ENCODE results near the gene FAM120B.

Gene FAM120B

DNA sequence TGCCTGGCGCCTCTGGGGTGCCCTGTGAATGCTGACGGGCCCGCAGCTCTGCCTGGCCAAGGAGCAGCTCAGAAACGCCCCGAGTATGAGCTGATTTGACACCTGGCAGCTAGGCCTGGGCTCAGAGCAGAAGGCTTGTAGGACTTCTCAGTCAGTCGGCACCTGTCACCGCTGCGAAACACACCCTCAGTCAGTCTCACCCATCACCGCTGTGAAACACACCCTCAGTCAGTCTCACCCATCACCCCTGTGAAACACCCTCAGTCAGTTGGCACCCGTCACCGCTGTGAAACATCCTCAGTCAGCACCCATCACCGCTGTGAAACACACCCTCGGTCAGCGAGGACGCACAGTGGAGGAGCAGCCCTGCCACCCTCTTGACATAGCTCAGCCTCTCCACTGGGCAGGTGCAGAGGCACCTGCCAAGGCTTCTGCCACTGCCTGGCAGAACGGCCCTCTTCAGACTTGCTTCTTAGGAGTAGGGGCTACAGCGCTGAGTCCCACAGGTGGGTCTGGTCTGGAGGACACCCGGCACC is 137.6 kb downstream of the FAM120B start:
- Histone ChIP-seq H3K9me3 (replicated peaks in 1 of 11) (no peaks in the 10 kb centered on the region), H3K4me3 (no peak overlapping the region), H3K9ac (no peak overlapping the region), H3K36me3 (no peaks in the 10 kb centered on the region), H3K4me1 (peaks cover 0 to 6% (median 3%) of the 10 kb centered on the region in 10 experiments; a peak in 9 of 20 replicates), H3K4me2 (no peak overlapping the region), H3K27ac (no peak overlapping the region), H4K20me1 (0 out of 22 replicates have a peak, but pooled peaks cover 0 to 14% (median 0%) of the 10 kb centered on the region in 11 experiments), H3K27me3 (no peaks in the 10 kb centered on the region)
- no peak for TF ChIP-seq Cebpa-rat (IDR thresholded peaks at IDR 0.05)

DNA sequence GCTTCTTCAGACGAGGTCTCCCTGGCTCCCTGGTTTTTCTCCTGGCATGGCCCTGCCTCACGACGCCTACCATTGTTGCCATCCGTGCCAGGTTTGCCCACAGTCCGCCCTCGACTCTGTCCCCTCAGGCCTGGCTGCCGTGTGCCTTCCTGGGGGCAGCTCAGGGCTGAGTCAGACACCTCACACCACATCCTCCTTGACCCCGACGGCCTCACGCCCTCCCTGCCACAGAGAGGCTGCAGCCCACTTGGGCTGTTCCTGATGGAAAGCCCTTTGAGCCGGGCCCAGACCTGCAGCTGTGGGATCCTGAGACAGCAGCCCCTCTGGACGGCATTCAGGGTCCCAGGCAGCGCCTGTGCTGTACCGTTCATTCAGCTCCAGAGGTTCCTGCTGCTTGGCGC is 138.3 kb downstream of the FAM120B start:
- Histone ChIP-seq H3K27me3 (no peaks in the 10 kb centered on the region), H3K9ac (no peak overlapping the region), H3K4me3 (no peak overlapping the region), H3K4me1 (peaks cover 0 to 6% (median under 1%) of the 10 kb centered on the region in 10 experiments; a peak in 6 of 20 replicates), H4K20me1 (0 out of 22 replicates have a peak, but pooled peaks cover 0 to 14% (median 0%) of the 10 kb centered on the region in 11 experiments), H3K27ac (no peak overlapping the region), H3K4me2 (no peak overlapping the region), H3K9me3 (replicated peaks in 1 of 11) (no peaks in the 10 kb centered on the region), H3K36me3 (no peaks in the 10 kb centered on the region)
- TF ChIP-seq Cebpa-rat (IDR thresholded peaks at IDR 0.05): no peak

DNA sequence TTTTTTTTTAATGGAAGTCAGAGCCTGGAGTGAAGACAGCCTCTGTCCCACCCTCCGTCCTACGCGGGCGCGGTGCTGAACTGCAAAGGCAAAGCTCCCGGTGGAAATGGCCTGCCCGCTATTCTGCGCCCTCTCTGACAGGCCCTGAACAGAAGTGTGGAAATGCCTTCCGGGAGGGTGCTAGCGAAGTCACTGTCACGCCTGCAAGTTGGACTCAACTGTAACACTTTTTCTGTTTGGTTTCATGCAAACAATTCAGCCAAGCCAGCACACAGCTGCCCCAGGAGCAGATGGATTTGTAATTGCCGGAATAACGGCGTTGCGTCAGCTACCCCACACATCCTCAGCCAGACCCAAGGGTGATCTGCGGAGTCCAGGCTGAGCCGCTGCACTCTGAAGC is 138.9 kb downstream of the FAM120B start:
- Histone ChIP-seq H3K36me3 (no peaks in the 10 kb centered on the region), H3K9ac (no peak overlapping the region), H3K27me3 (no peaks in the 10 kb centered on the region), H3K4me3 (no peak overlapping the region), H4K20me1 (0 out of 22 replicates have a peak, but pooled peaks cover 0 to 14% (median 0%) of the 10 kb centered on the region in 11 experiments), H3K4me2 (no peak overlapping the region), H3K4me1 (peaks cover 0 to 8% (median 7%) of the 10 kb centered on the region in 10 experiments; a peak in 8 of 20 replicates), H3K27ac (no peak overlapping the region), H3K9me3 (replicated peaks in 1 of 11) (no peaks in the 10 kb centered on the region)
- TF ChIP-seq Cebpa-rat (IDR thresholded peaks at IDR 0.05): no peak

DNA sequence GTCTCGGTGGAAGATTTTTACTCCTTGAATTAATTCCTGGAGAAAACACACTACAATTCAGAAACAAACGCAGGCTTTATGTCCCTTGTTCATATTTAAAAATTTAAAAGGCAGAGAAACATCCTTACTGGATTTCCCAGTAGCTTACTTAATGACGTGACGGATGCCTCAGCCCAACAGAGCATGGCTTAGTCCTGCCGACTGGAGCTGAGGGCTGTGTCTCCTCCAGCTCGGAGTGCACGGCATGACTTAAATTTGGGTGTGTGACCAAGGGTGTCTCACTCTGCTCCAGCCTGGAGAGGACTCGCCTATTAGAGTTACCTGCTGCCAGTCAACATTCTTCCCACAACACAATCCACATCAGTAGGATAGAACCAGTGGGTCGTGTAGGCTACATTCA is 139.4 kb downstream of the FAM120B start:
- Histone ChIP-seq H3K9ac (no peak overlapping the region), H3K27ac (no peak overlapping the region), H3K4me1 (peaks cover 0 to 8% (median 7%) of the 10 kb centered on the region in 10 experiments; a peak in 8 of 20 replicates), H3K9me3 (replicated peaks in 1 of 11) (no peaks in the 10 kb centered on the region), H3K4me3 (no peak overlapping the region), H3K4me2 (no peak overlapping the region), H3K27me3 (no peaks in the 10 kb centered on the region), H3K36me3 (no peaks in the 10 kb centered on the region), H4K20me1 (0 out of 22 replicates have a peak, but pooled peaks cover 0 to 14% (median 0%) of the 10 kb centered on the region in 11 experiments)
- TF ChIP-seq Cebpa-rat (IDR thresholded peaks at IDR 0.05): no peak

DNA sequence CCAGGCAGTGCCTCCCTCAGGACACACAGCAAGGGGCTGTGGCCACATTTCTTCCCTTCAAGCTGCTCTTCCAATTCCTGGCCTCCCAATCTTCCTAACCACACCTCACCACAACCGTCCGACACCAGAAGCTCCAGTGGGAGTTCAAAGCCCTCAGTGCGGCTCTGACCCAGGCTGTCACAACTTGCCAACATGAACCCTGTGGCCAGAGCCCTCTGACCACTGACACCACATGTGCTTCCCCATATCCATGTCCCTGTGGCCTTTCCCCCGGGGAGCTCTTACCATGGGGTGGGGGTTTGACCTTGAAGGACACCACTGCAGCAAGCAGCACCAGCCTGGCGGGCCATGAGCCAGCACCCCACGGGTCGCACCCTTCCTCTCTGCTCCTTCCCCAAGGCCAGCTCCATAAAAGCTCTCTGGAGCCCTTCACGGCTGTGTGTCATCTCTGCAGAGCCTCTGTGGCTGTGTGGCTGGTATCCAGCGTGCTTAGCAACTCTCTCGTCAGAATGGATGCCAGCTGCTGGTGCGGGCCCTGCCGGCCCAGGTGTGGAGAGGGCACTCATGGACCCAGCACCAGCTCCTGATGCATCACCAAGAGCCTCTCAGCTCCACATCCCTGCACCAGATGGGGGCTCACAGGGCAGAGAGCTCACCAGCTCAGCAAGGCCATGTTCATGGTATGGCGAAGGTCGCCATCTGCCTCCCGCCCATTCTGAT is 140.4 kb downstream of the FAM120B start:
- no peak overlapping the region for H3K9ac ChIP-seq
- H3K36me3 ChIP-seq: no peaks in the 10 kb centered on the region
- no peak overlapping the region for H3K4me3 ChIP-seq
- no peak overlapping the region for H3K4me2 ChIP-seq
- no peaks in the 10 kb centered on the region for H3K27me3 ChIP-seq
- peaks cover 0 to 8% (median 7%) of the 10 kb centered on the region in 10 experiments; a peak in 8 of 20 replicates for H3K4me1 ChIP-seq
- H3K9me3 ChIP-seq (replicated peaks in 1 of 11): no peaks in the 10 kb centered on the region
- H3K27ac ChIP-seq: no peak overlapping the region
- 0 out of 22 replicates have a peak, but pooled peaks cover 0 to 14% (median 0%) of the 10 kb centered on the region in 11 experiments for H4K20me1 ChIP-seq
- TF ChIP-seq Cebpa-rat (IDR thresholded peaks at IDR 0.05): no peak

- no peak overlapping the region for H3K9ac ChIP-seq
- H3K27me3 ChIP-seq: no peaks in the 10 kb centered on the region
- peaks cover 0 to 14% (median 0%) of the 10 kb centered on the region in 11 experiments; a peak in 1 of 22 replicates for H4K20me1 ChIP-seq
- peaks cover 0 to 8% (median 7%) of the 10 kb centered on the region in 10 experiments; a peak in 8 of 20 replicates for H3K4me1 ChIP-seq
- no peak for TF ChIP-seq Cebpa-rat (IDR thresholded peaks at IDR 0.05)
- no peaks in the 10 kb centered on the region for H3K36me3 ChIP-seq
- H3K4me3 ChIP-seq: no peak overlapping the region
- H3K27ac ChIP-seq: no peak overlapping the region
- no peak overlapping the region for H3K4me2 ChIP-seq
- no peaks in the 10 kb centered on the region for H3K9me3 ChIP-seq (replicated peaks in 1 of 11)
Measured at GRCh38 chr6:170447561-170447930, 141.0 kb downstream of the FAM120B start.

DNA sequence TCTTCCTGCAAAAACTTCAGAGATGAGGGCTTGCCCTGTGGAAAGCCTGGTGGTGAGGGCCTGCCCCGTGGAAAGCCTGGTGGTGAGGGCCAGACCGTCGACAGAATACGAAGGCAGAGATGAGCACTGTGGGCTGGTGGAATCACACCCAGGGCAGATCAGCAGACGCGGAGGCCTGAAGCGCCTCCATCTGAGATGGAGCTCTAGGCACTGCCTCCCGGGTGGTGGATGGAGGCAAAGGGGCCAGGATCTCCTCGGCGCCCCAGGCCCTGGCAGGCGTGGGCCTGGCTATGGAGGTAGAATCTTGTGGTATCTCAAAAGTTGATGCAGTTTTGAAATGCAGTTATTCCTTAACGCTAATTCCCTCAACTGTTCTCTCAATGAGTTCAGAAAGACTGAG is 141.8 kb downstream of the FAM120B start:
- Histone ChIP-seq H3K9me3 (replicated peaks in 1 of 11) (no peaks in the 10 kb centered on the region), H3K27ac (no peak overlapping the region), H3K9ac (no peak overlapping the region), H3K4me3 (no peak overlapping the region), H4K20me1 (peaks cover 0 to 14% (median 0%) of the 10 kb centered on the region in 11 experiments; a peak in 1 of 22 replicates), H3K4me1 (peaks cover 0 to 8% (median 7%) of the 10 kb centered on the region in 10 experiments; a peak in 8 of 20 replicates), H3K4me2 (no peak overlapping the region), H3K27me3 (no peaks in the 10 kb centered on the region), H3K36me3 (no peaks in the 10 kb centered on the region)
- TF ChIP-seq Cebpa-rat (IDR thresholded peaks at IDR 0.05): no peak

DNA sequence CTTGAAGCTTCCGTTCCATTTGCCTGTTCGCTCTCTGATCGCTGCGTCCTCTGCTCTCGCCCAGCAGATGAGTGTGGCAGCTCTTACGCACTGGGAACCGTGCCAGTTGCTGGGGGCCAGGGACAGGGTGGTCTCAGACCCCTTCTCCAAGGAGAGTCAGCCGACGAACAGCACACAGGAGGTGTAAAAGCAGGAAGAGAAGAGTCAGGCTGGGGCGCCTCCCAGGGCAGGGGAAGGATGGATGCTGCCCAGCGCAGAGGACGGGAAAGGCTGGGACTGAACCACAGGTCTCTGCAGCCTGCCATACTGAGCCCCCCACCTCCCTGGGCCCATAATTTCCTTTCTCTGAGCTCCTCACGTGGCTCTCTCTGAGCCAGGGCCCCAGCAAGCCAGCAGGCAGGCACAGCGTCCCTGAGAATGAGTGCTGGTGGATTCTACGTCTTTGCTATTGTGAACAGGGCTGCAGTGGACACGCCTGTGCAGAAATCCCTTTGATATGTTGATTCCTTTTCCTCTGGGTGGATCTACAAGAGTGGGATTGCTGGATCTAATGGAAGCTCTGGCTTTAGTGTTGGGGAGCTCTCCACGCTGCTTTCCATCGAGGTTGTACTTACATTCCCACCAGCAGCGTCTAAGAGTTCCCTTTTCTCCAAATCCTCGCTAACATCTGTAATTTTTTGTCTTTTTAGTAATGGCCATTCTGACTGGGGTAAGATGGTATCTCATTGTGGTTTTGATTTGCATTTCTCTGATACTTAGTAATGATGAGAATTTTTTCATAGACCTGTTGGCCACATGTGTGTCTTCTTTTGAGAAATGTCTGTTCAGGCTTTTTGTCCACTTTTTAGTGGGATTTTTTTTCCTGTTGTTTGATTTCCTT is 142.4 kb downstream of the FAM120B start:
- no peak for TF ChIP-seq Cebpa-rat (IDR thresholded peaks at IDR 0.05)
- Histone ChIP-seq H3K36me3 (no peaks in the 10 kb centered on the region), H3K27me3 (no peaks in the 10 kb centered on the region), H3K4me3 (no peak overlapping the region), H3K4me2 (no peak overlapping the region), H3K9me3 (replicated peaks in 1 of 11) (no peaks in the 10 kb centered on the region), H3K4me1 (peaks cover 0 to 8% (median 7%) of the 10 kb centered on the region in 10 experiments; a peak in 8 of 20 replicates), H4K20me1 (peaks cover 0 to 14% (median 0%) of the 10 kb centered on the region in 11 experiments; a peak in 1 of 22 replicates), H3K27ac (no peak overlapping the region), H3K9ac (0 out of 22 replicates have a peak overlapping the region, but pooled peaks of 1 of the 11 experiments have one; percentile 14)
